Nephron (organoid): ENCODE data around the gene HOXC6.

Experiments used
- H3K27ac Mint-ChIP-seq, 3 experiments: 2 replicates each; pipeline ENCODE4 v1.8.0; 2020; ENCODE audit warnings: mixed read lengths in 3 of 3, mild to moderate bottlenecking in 2 of 3, moderate library complexity in 1 of 3
- H3K27me3 Mint-ChIP-seq: 2 replicates; pipeline ENCODE4 v1.8.0; 2021; ENCODE audit warnings: low read depth, mild to moderate bottlenecking, moderate library complexity, mixed read lengths
- H3K36me3 Mint-ChIP-seq: 2 replicates; pipeline ENCODE4 v1.8.0; 2020; ENCODE audit warnings: low read depth, mixed read lengths
- H3K4me1 Mint-ChIP-seq: 2 replicates; pipeline ENCODE4 v1.8.0; 2020; ENCODE audit warnings: mixed read lengths
- H3K4me3 Mint-ChIP-seq, 3 experiments: 2 replicates each; pipeline ENCODE4 v1.8.0; 2020; ENCODE audit warnings: mild to moderate bottlenecking in 3 of 3, mixed read lengths in 3 of 3, moderate library complexity in 2 of 3
- H3K9me3 Mint-ChIP-seq: 2 replicates; pipeline ENCODE4 v1.8.0; 2020; ENCODE audit warnings: mixed read lengths
- TF ChIP-seq, protein P1 (sequence below), 3 experiments: fragments of 200-600 bp; sonication (generic); IDR thresholded peaks; one replicate each; pipeline ENCODE4 v1.5.0; 2021; ENCODE audit warnings: antibody characterized with exemption in 3 of 3; ENCODE audit not compliant: unreplicated experiment in 3 of 3

HOXC6 gene

DNA sequence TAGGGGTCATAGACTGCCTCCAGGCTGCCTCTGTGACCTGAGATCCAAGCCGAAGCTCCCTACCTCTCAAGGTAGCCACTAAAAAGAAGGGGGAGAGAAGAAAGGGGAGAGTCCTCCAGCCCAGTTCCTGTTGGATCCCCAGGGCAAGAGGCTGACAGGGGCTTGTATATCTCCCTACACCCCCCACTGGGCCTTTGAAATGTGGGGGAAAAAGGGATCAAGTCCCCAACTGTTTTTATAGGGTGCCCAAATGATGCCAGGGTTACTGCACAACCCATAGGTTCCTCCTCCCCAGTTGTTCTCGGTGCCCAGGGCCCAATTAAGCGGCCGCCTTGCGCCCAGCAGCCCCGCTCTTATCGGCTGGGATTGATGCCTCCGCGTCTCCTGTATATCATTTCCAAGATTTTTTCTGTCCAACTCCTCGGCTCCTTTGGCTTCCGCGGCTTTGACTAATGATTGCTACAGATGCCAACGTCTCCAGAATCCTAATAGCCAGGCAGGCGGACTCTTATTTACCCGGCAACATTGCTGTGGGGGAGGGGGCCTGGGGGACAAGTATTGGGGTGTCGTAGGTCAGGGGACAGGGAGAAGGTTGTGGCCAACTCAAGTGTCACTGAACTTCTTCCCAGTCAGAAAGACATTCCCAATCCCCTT is 17.8 kb downstream of the HOXC6 start:
- peaks cover 87% of the 10 kb centered on the region for H3K4me1 Mint-ChIP-seq
- peak overlapping the region; percentile 68 to 90 (median 85) for H3K27ac Mint-ChIP-seq
- peaks cover 43% of the 10 kb centered on the region for H3K27me3 Mint-ChIP-seq
- H3K36me3 Mint-ChIP-seq: peaks cover 19% of the 10 kb centered on the region
- TF ChIP-seq, protein P1, sequence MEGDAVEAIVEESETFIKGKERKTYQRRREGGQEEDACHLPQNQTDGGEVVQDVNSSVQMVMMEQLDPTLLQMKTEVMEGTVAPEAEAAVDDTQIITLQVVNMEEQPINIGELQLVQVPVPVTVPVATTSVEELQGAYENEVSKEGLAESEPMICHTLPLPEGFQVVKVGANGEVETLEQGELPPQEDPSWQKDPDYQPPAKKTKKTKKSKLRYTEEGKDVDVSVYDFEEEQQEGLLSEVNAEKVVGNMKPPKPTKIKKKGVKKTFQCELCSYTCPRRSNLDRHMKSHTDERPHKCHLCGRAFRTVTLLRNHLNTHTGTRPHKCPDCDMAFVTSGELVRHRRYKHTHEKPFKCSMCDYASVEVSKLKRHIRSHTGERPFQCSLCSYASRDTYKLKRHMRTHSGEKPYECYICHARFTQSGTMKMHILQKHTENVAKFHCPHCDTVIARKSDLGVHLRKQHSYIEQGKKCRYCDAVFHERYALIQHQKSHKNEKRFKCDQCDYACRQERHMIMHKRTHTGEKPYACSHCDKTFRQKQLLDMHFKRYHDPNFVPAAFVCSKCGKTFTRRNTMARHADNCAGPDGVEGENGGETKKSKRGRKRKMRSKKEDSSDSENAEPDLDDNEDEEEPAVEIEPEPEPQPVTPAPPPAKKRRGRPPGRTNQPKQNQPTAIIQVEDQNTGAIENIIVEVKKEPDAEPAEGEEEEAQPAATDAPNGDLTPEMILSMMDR (IDR thresholded peaks at IDR 0.05; ENCODE audit: unreplicated experiment in 3 of 3): no peak
- H3K4me3 Mint-ChIP-seq: peak overlapping the region; percentile 79 to 84 (median 79)
- no peaks in the 10 kb centered on the region for H3K9me3 Mint-ChIP-seq

DNA sequence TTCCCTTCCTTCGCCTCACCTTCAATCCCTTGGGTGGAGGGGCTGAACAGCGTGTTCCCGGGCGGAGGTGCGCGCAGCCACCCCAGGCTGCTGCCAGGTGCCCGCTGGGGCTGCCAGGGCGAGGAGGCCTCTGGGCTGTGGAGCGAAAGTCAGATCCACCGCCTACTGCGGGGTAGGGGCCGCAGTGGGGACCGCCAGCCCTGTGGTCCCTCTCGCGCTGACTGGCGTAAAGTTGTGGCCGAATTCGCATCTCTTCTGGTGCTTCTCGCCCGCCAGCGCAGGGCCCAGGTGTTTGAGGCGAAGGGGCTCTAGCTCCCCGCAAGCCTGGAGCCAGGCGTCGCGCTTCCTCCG is 18.5 kb downstream of the HOXC6 start:
- TF ChIP-seq, protein P1 (IDR thresholded peaks at IDR 0.05; ENCODE audit: unreplicated experiment in 3 of 3): no peak
- Mint-ChIP-seq H3K27ac (peak overlapping the region; percentile 55 to 93 (median 90)), H3K4me1 (peaks cover 90% of the 10 kb centered on the region), H3K36me3 (peaks cover 19% of the 10 kb centered on the region), H3K27me3 (peaks cover 47% of the 10 kb centered on the region), H3K4me3 (peak overlapping the region; percentile 79 to 84 (median 79)), H3K9me3 (no peaks in the 10 kb centered on the region)

DNA sequence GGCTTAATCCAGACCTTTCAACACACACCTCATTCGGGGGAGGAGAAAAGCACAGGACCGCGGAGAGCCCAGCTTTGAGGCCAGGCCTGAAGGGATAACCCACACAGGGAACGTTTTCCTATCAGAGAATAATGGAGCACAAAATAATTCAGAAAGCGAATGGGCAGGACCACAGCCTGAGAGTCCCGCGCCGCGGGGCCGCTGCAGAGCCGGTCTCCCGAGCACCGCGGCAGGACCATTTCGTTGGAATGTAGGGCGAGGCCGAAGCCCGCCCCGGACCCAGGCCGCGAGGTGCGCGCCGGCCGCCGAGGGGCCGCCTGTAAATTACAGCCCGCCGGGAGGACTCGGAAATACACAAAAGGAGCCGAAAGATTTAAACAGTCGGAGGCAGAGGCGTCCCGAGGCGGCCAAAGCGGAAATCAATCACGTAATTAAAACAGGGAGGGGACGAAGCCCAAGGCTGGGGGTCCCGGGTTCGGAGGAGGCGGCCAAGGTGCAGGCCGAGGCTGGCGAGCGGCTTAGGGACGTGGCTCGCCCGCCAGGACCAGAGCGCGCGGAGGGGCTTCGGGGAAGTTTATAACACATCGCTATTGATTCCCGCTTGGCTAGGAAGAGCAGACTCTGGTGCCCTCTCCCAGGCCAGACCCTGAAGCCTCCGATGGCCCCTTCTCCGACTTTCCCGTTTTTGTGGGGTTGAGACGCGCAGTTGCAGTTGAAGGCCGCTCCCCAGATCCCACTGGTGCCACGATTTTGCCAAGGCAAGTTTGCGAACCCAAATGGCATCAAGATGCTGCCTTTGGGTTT is 19.1 kb downstream of the HOXC6 start:
- TF ChIP-seq, protein P1 (IDR thresholded peaks at IDR 0.05; ENCODE audit: unreplicated experiment in 3 of 3): no peak
- Mint-ChIP-seq H3K4me1 (peaks cover 92% of the 10 kb centered on the region), H3K27ac (peak overlapping the region; percentile 55 to 93 (median 90)), H3K36me3 (peaks cover 19% of the 10 kb centered on the region), H3K9me3 (no peaks in the 10 kb centered on the region), H3K4me3 (peak overlapping the region; percentile 73 to 79 (median 74)), H3K27me3 (peaks cover 47% of the 10 kb centered on the region)

DNA sequence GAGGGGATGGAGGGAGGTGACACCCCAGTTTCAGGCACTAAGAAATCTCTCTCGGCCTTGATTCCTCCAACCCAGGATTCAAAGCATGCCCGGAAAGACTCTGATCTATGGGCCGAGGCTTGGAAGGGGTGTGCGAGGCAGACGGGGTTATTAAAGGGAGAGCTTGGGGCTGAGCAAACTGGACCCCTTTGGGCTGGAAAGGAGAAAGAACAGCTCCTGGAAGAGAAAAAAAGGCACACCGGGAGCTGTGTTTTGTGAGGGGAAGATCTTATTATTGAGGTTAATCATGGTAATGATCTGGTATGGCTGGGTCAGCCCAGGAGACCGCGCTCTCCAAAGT is 19.7 kb downstream of the HOXC6 start:
- Mint-ChIP-seq H3K27ac (peak overlapping the region; percentile 9 to 93 (median 90)), H3K4me3 (peak overlapping the region; percentile 73 to 79 (median 74)), H3K4me1 (peaks cover 92% of the 10 kb centered on the region), H3K27me3 (peaks cover 47% of the 10 kb centered on the region), H3K9me3 (no peaks in the 10 kb centered on the region), H3K36me3 (peaks cover 19% of the 10 kb centered on the region)
- TF ChIP-seq, protein P1 (IDR thresholded peaks at IDR 0.05; ENCODE audit: unreplicated experiment in 3 of 3): no peak

DNA sequence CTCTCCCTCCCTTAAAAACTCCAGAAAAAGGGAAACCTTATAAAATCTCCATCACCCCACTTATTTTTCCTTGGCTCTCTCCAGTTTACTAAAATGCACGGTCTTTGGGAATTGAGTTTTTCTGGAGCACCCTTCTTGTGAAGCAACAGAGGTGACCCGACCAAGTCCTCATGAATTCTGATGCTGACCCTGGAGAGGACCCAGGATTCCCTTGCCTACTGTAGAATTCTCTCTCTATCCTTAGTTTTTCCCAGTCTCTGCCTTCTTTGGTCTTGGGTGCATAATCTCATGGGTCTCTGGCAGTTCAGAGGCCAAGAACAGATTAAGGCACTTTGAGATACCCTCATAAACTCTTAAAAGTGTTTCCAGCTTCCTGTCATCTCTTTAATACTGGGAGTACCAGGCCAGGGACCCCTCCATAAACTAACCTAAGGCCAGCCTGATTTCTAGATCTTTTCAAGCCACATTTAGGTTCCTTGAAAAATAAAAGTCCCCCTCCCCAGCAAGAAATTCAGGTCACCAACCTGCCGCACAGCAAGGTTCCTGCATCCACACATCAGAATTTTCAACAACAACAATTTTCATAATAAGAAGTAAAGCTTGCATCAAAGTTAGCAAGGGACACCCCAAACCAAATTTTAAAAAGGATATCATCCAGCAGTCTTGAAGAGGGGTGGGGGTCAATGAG is 20.3 kb downstream of the HOXC6 start:
- TF ChIP-seq, protein P1 (IDR thresholded peaks at IDR 0.05; ENCODE audit: unreplicated experiment in 3 of 3): no peak
- H3K9me3 Mint-ChIP-seq: no peaks in the 10 kb centered on the region
- H3K27me3 Mint-ChIP-seq: peaks cover 47% of the 10 kb centered on the region
- H3K27ac Mint-ChIP-seq: peak overlapping the region; percentile 29 to 93 (median 90)
- H3K36me3 Mint-ChIP-seq: peaks cover 19% of the 10 kb centered on the region
- H3K4me1 Mint-ChIP-seq: peaks cover 89% of the 10 kb centered on the region
- H3K4me3 Mint-ChIP-seq: peak overlapping the region; percentile 34 to 64 (median 48)
